HepG2 (cell line): ENCODE results near the gene PLEKHA6. TPM values are rescaled to one million over a fixed set of nuclear protein-coding genes. Genes with fewer than 3 reads are reported as not detected.

ENCODE experiments used
- ATAC-seq: fragments of 200-7000 bp; cut with Tn5 transposase; 3 replicates; pipeline ENCODE4 v1.9.1; 2020; ENCODE audit warnings: mild to moderate bottlenecking, moderate library complexity
- BruUV-seq: library from RNA; stranded (reverse); fragments of 400-500 nt; replicated peaks from 2 replicates; lab custom pipeline; 2021; lab: Mats Ljungman, UMichigan
- CTCF ChIA-PET: fragments of 300-600 bp; formaldehyde crosslinking; extraction: SDS; loops from one replicate; lab custom pipeline; 2021; ENCODE audit warnings: low total read pairs, inconsistent platforms, low intra/inter-chr PET ratio; lab: Yijun Ruan, JAX
- POLR2A ChIA-PET: fragments of 350-600 bp; sonication (Branson Sonifier 250); formaldehyde crosslinking; loops from one replicate; lab custom pipeline; 2020; ENCODE audit warnings: antibody characterized with exemption, inconsistent platforms; lab: Yijun Ruan, JAX
- DNase-seq: peaks from one replicate; pipeline ENCODE4 v3.0.0-alpha.2; 2015; ENCODE audit warnings: low spot score
- FAIRE-seq: peaks from 3 replicates; lab custom pipeline; 2011; peaks lifted over from hg19 to GRCh38; lab: Jason Lieb, UNC
- H2AFZ ChIP-seq: one replicate; pipeline ENCODE4 v1.6.1; 2011; ENCODE audit warnings: low read length, inconsistent platforms
- H3K27ac ChIP-seq: fragments of 300-600 bp; 3 replicates; pipeline ENCODE4 v1.8.0; 2011; ENCODE audit warnings: mixed run types, mild to moderate bottlenecking, mixed read lengths, low read length, inconsistent platforms; ENCODE audit not compliant: insufficient read depth; ENCODE audit errors: extremely low read length
- H3K27me3 ChIP-seq, 2 experiments: fragments of 200-600 bp in 1 of 2; 2 replicates in 1 of 2; 3 replicates in 1 of 2; pipeline versions ENCODE4 v1.6.0 to v1.8.0; 2011; ENCODE audit warnings: low read length in 2 of 2, mild to moderate bottlenecking in 2 of 2, moderate library complexity in 2 of 2, inconsistent platforms in 1 of 2; ENCODE audit not compliant: insufficient read depth in 2 of 2, control insufficient read depth in 1 of 2
- H3K36me3 ChIP-seq, 2 experiments: fragments of 200-600 bp in 1 of 2; replicated peaks in 1 of 2; 2 replicates in 1 of 2; 3 replicates in 1 of 2; pipeline versions ENCODE4 v1.5.1 to v1.8.0; 2011; ENCODE audit warnings: low read length in 2 of 2, inconsistent platforms in 1 of 2; ENCODE audit not compliant: insufficient read depth in 2 of 2, control insufficient read depth in 1 of 2
- H3K4me1 ChIP-seq: 2 replicates; pipeline ENCODE4 v1.5.1; 2012; ENCODE audit warnings: low read length, inconsistent platforms; ENCODE audit not compliant: insufficient read depth
- H3K4me2 ChIP-seq: 2 replicates; pipeline ENCODE4 v1.6.0; 2011; ENCODE audit warnings: low read depth, low read length, inconsistent platforms
- H3K4me3 ChIP-seq, 3 experiments: fragments of 200-600 bp in 1 of 3; sonication (generic), shearing (Covaris generic) in 1 of 3; replicated peaks in 1 of 3; 2 replicates each; pipeline ENCODE4 v1.5.1; 2011 to 2016; ENCODE audit warnings: low read length in 3 of 3, inconsistent platforms in 2 of 3, low read depth in 2 of 3, mild to moderate bottlenecking in 2 of 3, control low read depth in 1 of 3, mixed read lengths in 1 of 3; ENCODE audit not compliant: insufficient read depth in 1 of 3
- H3K79me2 ChIP-seq: one replicate; pipeline ENCODE4 v1.6.1; 2011; ENCODE audit warnings: low read length, inconsistent platforms; ENCODE audit not compliant: insufficient read depth
- H3K9ac ChIP-seq: 2 replicates; pipeline ENCODE4 v1.6.0; 2011; ENCODE audit warnings: mild to moderate bottlenecking, low read depth, low read length, inconsistent platforms; ENCODE audit not compliant: insufficient read depth
- H3K9me3 ChIP-seq: 2 replicates; pipeline ENCODE4 v1.5.1; 2012; ENCODE audit warnings: mild to moderate bottlenecking, low read length
- H4K20me1 ChIP-seq: 2 replicates; pipeline ENCODE4 v1.6.0; 2011; ENCODE audit warnings: inconsistent platforms, mild to moderate bottlenecking, low read length, moderate library complexity; ENCODE audit not compliant: insufficient read depth
- ASH2L ChIP-seq: fragments of 300-600, 200-600 bp; sonication (generic); IDR thresholded peaks from 2 replicates; pipeline ENCODE4 v1.7.0; 2017; ENCODE audit warnings: low read depth, mild to moderate bottlenecking, moderate library complexity, mixed read lengths, low read length; ENCODE audit not compliant: insufficient read length
- KLF12 ChIP-seq: sonication (generic); formaldehyde crosslinking; IDR thresholded peaks from 2 replicates; pipeline ENCODE4 v1.4.0; 2020; ENCODE audit warnings: missing genetic modification reagents, borderline replicate concordance
- KLF16 ChIP-seq, 2 experiments: sonication (generic) in 1 of 2; formaldehyde crosslinking in 1 of 2; IDR thresholded peaks; 2 replicates each; pipeline versions ENCODE4 v1.6.1 to v1.8.0; 2016 to 2023; ENCODE audit warnings: missing genetic modification reagents in 2 of 2, missing compliant biosample characterization in 1 of 2
- NAIF1 ChIP-seq: sonication (generic); formaldehyde crosslinking; IDR thresholded peaks from 2 replicates; pipeline ENCODE4 v1.5.0; 2020; ENCODE audit warnings: mild to moderate bottlenecking, missing genetic modification reagents, borderline replicate concordance
- NFYB ChIP-seq: sonication (generic); formaldehyde crosslinking; IDR thresholded peaks from 2 replicates; pipeline ENCODE4 v1.4.0; 2020; ENCODE audit warnings: missing genetic modification reagents
- PBX3 ChIP-seq: sonication (generic); formaldehyde crosslinking; IDR thresholded peaks from 2 replicates; pipeline ENCODE4 v1.8.1; 2023; ENCODE audit warnings: missing genetic modification reagents, inconsistent platforms, borderline replicate concordance
- SIX1 ChIP-seq: sonication (generic); formaldehyde crosslinking; IDR thresholded peaks from 2 replicates; pipeline ENCODE4 v1.4.0; 2020; ENCODE audit warnings: missing genetic modification reagents, borderline replicate concordance
- SIX4 ChIP-seq: sonication (generic); formaldehyde crosslinking; IDR thresholded peaks from 2 replicates; pipeline ENCODE4 v1.4.0; 2020; ENCODE audit warnings: missing genetic modification reagents
- SYNCRIP ChIP-seq: fragments of 200-400 bp; formaldehyde crosslinking; IDR thresholded peaks from 2 replicates; pipeline ENCODE4 v1.6.1; 2018; ENCODE audit warnings: mild to moderate bottlenecking, low read depth, low read length; ENCODE audit not compliant: insufficient read depth
- TEAD2 ChIP-seq: sonication (generic); formaldehyde crosslinking; IDR thresholded peaks from 2 replicates; pipeline ENCODE4 v1.9.0; 2021; ENCODE audit warnings: missing genetic modification reagents
- ZBTB43 ChIP-seq: sonication (generic); formaldehyde crosslinking; conservative IDR thresholded peaks from 2 replicates; pipeline ENCODE4 v1.4.0; 2020; ENCODE audit warnings: missing genetic modification reagents
- ZMAT3 ChIP-seq: sonication (generic); formaldehyde crosslinking; conservative IDR thresholded peaks from 2 replicates; pipeline ENCODE4 v1.7.0; 2021; ENCODE audit warnings: missing genetic modification reagents
- ZNF281 ChIP-seq: sonication (generic); formaldehyde crosslinking; IDR thresholded peaks from 2 replicates; pipeline ENCODE4 v1.4.0; 2020; ENCODE audit warnings: missing genetic modification reagents, borderline replicate concordance
- ZNF513 ChIP-seq: sonication (generic); formaldehyde crosslinking; conservative IDR thresholded peaks from 2 replicates; pipeline ENCODE4 v1.5.0; 2020; ENCODE audit warnings: missing genetic modification reagents
- ZNF577 ChIP-seq: sonication (generic); formaldehyde crosslinking; IDR thresholded peaks from 2 replicates; pipeline ENCODE4 v1.4.0; 2020; ENCODE audit warnings: mild to moderate bottlenecking, low read depth, missing genetic modification reagents, borderline replicate concordance
- ZNF619 ChIP-seq: sonication (generic); formaldehyde crosslinking; IDR thresholded peaks from 2 replicates; pipeline ENCODE4 v1.4.0; 2020; ENCODE audit warnings: mild to moderate bottlenecking, missing genetic modification reagents
- ZNF747 ChIP-seq: sonication (generic); formaldehyde crosslinking; IDR thresholded peaks from 2 replicates; pipeline ENCODE4 v1.8.1; 2023; ENCODE audit warnings: missing genetic modification reagents, mild to moderate bottlenecking, borderline replicate concordance
- ZSCAN25 ChIP-seq: sonication (generic); formaldehyde crosslinking; IDR thresholded peaks from 2 replicates; pipeline ENCODE4 v1.8.0; 2022; ENCODE audit warnings: mild to moderate bottlenecking, missing genetic modification reagents
- ZZZ3 ChIP-seq: sonication (generic); formaldehyde crosslinking; IDR thresholded peaks from 2 replicates; pipeline ENCODE4 v1.4.0; 2020; ENCODE audit warnings: missing genetic modification reagents, mild to moderate bottlenecking, borderline replicate concordance
- WGBS: methylation state at CpG from one replicate; pipeline ENCODE4 v1.1.6; 2017; ENCODE audit warnings: low lambda C conversion rate; 5-methylcytosine and 5-hydroxymethylcytosine counted together
- in situ Hi-C: cut with HindIII; loops from 2 replicates; pipeline ENCODE4 v1.10.0; 2017; ENCODE audit warnings: low pct_unique_long_range_greater_than_20kb; ENCODE audit not compliant: extremely low pct_ligation_motif_present
- intact Hi-C: fragments of 100-400 bp; cut with micrococcal nuclease; formaldehyde crosslinking; loops from one replicate; pipeline ENCODE4 v1.10.0; 2022; ENCODE audit not compliant: unreplicated experiment
- polyA plus RNA-seq, 8 experiments: library from polyadenylated mRNA; depleted of rRNA in 3 of 8; stranded (reverse) in 7 of 8; unstranded in 1 of 8; fragments of >200 nt; fragmentation: Illumina TruSeq in 4 of 8; extraction: Trizol in 4 of 8; gene quantifications; 2 replicates each; pipeline versions ENCODE4 v1.2.1 to v1.2.3, GENCODE V29; 2011 to 2016; ENCODE audit warnings: low read depth in 4 of 8, missing spikeins in 1 of 8, mixed read lengths in 1 of 8; ENCODE audit not compliant: insufficient read depth in 1 of 8
- total RNA-seq, 5 experiments: library from RNA; depleted of rRNA; stranded (reverse); fragments of >200 nt; fragmentation: Illumina TruSeq; extraction: Trizol; gene quantifications; 2 replicates each; pipeline ENCODE4 v1.2.3, GENCODE V29; 2016; ENCODE audit warnings: low read depth in 1 of 5

Gene PLEKHA6
- total and polyA plus RNA-seq, 2 of the 13 experiments (the other 11 are each of a cell fraction or from before 2014, with no cell fraction given), result 5.3 to 11.4 TPM

GRCh38 chr1:204216236-204216635, 143.5 kb downstream of the PLEKHA6 start:
- intact Hi-C loops, result no loop called here
- H3K4me1 ChIP-seq, result peaks cover 30% of the 10 kb centered on the region
- H2AFZ ChIP-seq, result no peak overlapping the region
- no peak overlapping the region for H3K4me2 ChIP-seq
- no peaks in the 10 kb centered on the region for H3K9me3 ChIP-seq
- H4K20me1 ChIP-seq, result no peaks in the 10 kb centered on the region
- in situ Hi-C loops, result no loop called here
- no peak overlapping the region for H3K9ac ChIP-seq
- H3K27ac ChIP-seq, result no peak overlapping the region
- FAIRE-seq, result no peak
- ATAC-seq, result no peak
- CTCF ChIA-PET, result interaction anchor here (3.7 kb wide), 1 partner anchor 148 kb away, joined by 29 read pairs; no protein-coding TSS in a partner anchor
- peaks cover 0 to 3% of the 10 kb centered on the region in 2 experiments; a peak in 1 of 5 replicates for H3K36me3 ChIP-seq
- 73% methylated on average over 4 of the region's 4 CpGs for WGBS
- BruUV-seq, result no TSS peak
- peaks cover 13% of the 10 kb centered on the region for H3K79me2 ChIP-seq
- POLR2A ChIA-PET, result no interaction called here
- no peak for DNase-seq
- H3K27me3 ChIP-seq, result no peaks in the 10 kb centered on the region; a peak in 1 of 5 replicates
- H3K4me3 ChIP-seq, result no peak overlapping the region
- TF ChIP-seq ZNF747 (CRISPR knock-in tag) (no peak), KLF16 (CRISPR knock-in tag; IDR thresholded peaks at IDR 0.05) (no peak), SYNCRIP (no peak), SIX1 (CRISPR knock-in tag) (no peak), NFYB (CRISPR knock-in tag) (no peak), ZNF619 (CRISPR knock-in tag) (no peak), PBX3 (CRISPR knock-in tag) (no peak), ZNF281 (CRISPR knock-in tag) (no peak), KLF12 (CRISPR knock-in tag) (no peak), ZNF513 (CRISPR knock-in tag) (no peak), ZBTB43 (CRISPR knock-in tag) (no peak), ASH2L (no peak), SIX4 (CRISPR knock-in tag) (no peak), ZSCAN25 (no peak), NAIF1 (CRISPR knock-in tag) (no peak), ZZZ3 (CRISPR knock-in tag) (no peak), ZNF577 (CRISPR knock-in tag) (no peak), TEAD2 (CRISPR knock-in tag) (no peak), ZMAT3 (CRISPR knock-in tag) (no peak)
